Smooth muscle cell of the umbilical artery (primary cell): ENCODE results near the gene FBXO39. TPM values are rescaled to one million over a fixed set of nuclear protein-coding genes. Genes with fewer than 3 reads are reported as not detected.

Experiments
- total RNA-seq: library from RNA; depleted of rRNA; stranded (reverse); fragments of >200 nt; gene quantifications from 2 replicates; pipeline ENCODE4 v1.2.3, GENCODE V29; 2014

FBXO39 gene
- 0.14 TPM in 1 of 2 replicates, not detected in the other for total RNA-seq

GRCh38 chr17:6775871-6776405 lies at the start of gene FBXO39:
Gene FBXO39, plus strand, starts transcription at chr17:6776215. Its CDS starts 3,654 bp downstream, at chr17:6779869.

GRCh38 chr17:6755731-6756184 lies 20.3 kb upstream of the FBXO39 start, which contains the start of gene XAF1:
Gene XAF1, plus strand, starts transcription at chr17:6756046. Its CDS starts 33 bp downstream, at chr17:6756079.

GRCh38 chr17:6831661-6832263 lies 55.7 kb downstream of the FBXO39 start, which contains the start of gene TEKT1:
Gene TEKT1, minus strand, starts transcription at chr17:6831729. Its CDS starts 1,353 bp downstream, at chr17:6830376.

Other genes with a start within 250 kb of the FBXO39 start
- 0.30 and 0.78 TPM in 2 replicates for gene PITPNM3, start 219.7 kb upstream of the FBXO39 start, total RNA-seq
- 10.7 and 18.7 TPM in 2 replicates for gene KIAA0753, start 135.5 kb upstream of the FBXO39 start, total RNA-seq
- gene TXNDC17, start 135.2 kb upstream of the FBXO39 start, total RNA-seq = 103 and 162 TPM in 2 replicates
- 7.8 and 9.5 TPM in 2 replicates for gene MED31, start 124.6 kb upstream of the FBXO39 start, total RNA-seq
- 0.55 and 0.59 TPM in 2 replicates for gene C17orf100, start 124.5 kb upstream of the FBXO39 start, total RNA-seq
- gene SLC13A5, start 62.8 kb upstream of the FBXO39 start, total RNA-seq = not detected in 2 replicates
- 11.9 and 25.8 TPM in 2 replicates for gene XAF1, start 20.2 kb upstream of the FBXO39 start, total RNA-seq
- gene TEKT1, start 55.5 kb downstream of the FBXO39 start, total RNA-seq = not detected in 2 replicates
- not detected in 2 replicates for gene ALOX12, start 219.8 kb downstream of the FBXO39 start, total RNA-seq
- 32.4 and 46.7 TPM in 2 replicates for gene RNASEK, start 236.4 kb downstream of the FBXO39 start, total RNA-seq
- gene BCL6B, start 246.8 kb downstream of the FBXO39 start, total RNA-seq = under 0.01 TPM in 1 of 2 replicates, not detected in the other